NCI-H128 (cell line): ENCODE results near the gene GTF2A2.

Experiments used
- DNase-seq: peaks from one replicate; lab custom pipeline; 2025; ENCODE audit not compliant: unreplicated experiment; lab: John Stamatoyannopoulos, UW

GTF2A2 gene

DNA sequence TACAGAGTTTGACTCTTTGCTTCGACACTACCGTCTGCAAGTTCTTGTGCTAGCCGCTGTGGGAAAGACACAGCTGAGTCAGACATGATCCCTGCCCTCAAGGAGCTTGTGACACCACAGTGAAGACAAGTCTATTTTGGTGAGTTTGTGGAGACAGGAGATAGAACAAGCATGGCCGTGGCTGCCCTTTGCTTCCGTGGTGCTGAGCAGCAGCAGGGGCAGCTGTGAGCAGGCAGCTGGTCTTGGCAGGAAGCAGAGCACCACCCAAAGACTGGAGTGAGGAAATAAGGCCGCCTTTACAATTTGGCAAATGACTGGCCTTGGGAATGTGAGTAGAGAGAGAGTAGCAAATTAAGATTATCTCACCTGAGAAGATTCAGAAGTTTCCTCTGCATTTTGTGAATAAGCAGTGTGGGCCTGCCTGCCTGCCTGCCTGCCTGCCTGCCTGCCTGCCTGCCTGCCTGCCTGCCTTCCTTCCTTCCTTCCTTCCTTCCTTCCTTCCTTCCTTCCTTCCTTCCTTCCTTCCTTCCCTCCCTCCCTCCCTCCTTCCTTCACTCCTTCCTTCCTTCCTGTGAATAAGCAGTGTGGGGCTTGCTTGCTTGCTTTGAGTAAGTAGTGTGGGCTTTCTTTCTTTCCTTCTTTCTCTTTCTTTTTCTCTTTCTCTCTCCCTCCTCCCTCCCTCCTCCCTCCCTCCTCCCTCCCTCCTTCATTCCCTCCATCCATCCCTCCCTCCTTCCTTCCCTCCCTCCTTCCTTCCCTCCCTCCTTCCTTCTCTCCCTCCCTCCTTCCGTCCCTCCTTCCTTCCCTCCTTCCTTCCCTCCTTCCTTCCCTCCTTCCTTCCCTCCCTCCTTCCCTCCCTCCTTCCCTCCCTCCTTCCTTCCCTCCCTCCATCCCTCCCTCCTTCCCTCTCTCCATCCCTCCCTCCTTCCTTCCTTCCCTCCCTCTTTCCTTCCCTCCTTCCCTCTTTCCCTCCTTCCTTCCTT lies 47.3 kb downstream of the GTF2A2 start:
- DNase-seq = no peak

DNA sequence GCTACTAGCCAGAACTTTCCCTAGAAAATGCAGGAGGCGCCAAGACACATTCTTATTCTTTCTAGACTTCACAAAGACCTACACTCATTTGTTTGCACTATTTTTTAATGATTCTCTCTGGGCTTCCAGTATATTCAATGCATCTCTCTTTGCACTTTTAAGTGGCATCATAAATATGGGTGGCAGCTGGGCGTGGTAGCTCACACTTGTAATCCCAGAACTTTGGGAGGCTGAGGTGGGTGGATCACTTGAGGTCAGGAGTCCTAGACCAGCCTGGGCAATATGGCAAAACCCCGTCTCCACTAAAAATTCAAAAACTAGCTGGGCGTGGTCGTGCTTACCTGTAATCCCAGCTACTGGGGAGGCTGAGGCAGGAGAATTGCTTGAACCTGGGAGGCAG lies 51.3 kb downstream of the GTF2A2 start:
- no peak for DNase-seq

DNA sequence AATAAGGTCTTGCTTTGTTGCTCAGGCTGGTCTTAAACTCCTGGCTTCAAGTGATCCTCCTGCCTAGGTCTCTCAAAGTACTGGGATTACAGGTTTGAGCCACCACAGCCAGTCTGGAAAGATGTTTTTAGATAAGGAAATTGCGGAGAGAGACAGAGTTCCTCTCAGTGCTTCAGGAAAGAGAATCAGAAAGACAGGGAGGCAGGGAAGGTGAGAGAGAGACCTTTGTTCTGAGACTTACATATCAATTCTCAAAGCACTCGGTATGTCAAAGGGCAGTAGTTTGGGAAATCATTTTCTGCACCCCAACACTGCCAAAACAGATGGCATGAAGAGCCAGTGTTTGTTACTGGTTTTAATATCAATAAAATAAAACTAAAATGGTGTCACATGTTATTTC lies 58.9 kb downstream of the GTF2A2 start:
- DNase-seq = no peak

DNA sequence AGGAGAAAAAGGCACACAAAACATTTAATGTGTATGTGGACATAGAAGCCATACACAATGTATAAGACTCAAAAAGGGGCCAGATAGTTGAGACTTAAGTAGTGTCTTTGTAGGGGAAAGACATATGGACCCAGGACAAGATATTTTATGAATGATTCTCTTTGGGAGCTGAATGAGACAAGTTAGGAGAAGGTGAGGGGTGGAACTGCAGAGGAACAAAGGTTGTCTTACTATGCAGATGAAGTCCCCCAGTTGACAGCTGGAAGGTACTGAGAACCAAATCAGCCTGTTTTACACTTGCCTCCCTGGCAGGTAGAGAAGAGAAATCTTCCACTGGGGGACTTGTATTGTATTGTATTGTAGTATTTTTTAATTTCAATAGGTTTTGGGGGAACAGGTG lies 60.7 kb downstream of the GTF2A2 start:
- no peak for DNase-seq

DNA sequence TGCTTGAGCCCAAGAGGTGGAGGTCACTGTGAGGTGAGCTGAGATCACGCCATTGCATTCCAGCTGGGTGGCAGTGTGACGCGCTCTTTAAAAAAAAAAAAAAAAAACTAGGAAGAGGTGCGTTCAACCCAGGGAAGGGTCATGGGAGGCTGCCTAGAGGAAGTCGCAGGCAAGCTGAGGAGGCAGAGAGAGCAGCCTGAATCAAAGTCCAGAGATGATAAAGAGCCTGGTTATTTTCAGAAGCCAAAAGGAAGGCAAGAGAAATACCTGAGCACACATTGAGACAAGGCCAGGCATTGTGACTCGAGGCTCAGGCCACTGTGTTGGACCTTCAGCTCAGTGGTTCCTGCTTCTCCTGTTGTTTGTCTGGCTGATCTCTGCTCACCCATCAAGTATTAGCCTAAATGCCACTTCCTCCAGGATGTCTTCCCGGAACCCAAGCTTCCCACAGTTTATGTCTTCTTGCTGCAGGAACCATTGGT lies 61.8 kb downstream of the GTF2A2 start:
- DNase-seq = no peak

DNA sequence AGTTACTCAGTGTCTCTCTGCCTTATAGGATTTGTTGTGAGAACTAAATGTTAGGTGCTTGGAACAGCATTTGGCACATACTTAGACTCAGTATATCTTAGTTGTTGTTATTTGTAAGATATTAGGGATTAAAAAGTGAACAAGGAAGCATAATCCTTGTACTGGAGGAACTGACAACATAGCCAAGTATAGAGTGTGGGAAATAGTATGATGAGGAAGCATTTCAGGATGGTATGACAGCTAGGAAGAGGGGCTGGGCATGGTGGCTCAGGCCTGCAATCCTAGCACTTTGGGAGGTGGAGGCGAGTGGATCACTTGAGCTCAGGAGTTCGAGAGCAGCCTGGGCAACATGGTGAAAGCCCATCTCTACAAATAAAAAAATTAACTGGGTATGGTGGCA lies 62.3 kb downstream of the GTF2A2 start:
- no peak for DNase-seq

DNA sequence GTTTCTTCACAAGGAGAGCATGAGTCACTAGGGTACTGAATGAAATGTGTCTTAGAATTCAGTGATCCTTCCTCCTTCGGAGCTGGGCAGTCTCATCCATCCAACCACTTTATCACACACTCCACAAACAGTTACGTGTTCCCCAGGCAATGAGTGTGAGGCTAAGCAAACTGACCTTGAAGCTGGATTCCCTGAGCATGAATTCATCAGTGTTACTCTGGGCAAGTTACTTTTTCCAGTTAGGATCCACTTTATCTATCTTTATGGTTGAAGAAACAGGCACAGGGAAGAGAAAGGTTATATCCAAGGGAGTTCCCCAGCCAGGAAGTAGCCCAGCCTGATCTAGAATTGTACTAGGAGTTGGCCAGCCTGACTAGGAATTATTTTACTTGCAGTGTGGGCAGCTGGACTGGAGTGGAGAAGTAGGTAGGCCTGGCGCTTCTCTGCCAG lies 62.8 kb downstream of the GTF2A2 start:
- DNase-seq = no peak

DNA sequence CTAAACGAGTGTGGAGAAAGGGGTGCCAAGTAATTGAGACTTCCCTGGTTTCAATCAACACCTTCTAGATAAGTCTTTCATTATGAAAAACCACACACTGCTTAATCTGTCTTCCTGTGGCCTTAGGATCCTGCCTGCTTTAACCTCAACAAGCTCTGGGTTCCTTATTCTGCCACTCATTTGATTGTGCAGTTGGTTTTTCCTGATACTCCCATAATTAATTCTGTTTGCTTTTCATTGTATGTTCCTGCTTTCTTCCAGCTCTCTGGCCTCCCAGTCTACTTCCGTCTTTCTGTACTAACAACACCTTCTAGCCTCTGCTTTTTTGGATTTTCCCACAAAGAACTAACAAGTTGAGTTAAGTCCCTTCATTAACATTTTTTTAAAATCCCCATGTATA lies 66.0 kb downstream of the GTF2A2 start:
- DNase-seq = no peak

DNA sequence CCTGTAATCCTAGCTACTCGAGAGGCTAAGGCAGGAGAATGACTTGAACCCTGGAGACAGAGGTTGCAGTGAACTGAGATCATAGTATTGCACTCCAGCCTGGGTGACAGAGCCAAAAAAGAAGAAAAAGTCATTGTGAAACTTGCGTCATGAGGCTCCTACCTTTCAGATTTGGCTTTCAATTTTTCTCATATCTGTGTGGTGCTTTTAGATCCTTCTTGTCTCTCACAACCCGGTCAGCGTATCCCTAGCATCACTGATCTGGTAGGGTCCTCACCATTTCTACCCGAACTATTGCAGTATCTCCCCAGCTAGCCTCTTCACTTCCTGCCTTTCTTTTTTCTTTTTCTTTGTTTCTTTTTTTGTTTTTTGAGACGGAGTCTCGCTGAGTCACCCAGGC lies 67.3 kb downstream of the GTF2A2 start:
- no peak for DNase-seq
